OCI-LY7 (cell line): ENCODE results near the gene OR5A1. TPM values are rescaled to one million over a fixed set of nuclear protein-coding genes. Genes with fewer than 3 reads are reported as not detected.

Experiments
- BruUV-seq: library from RNA; stranded (reverse); fragments of 400-500 nt; replicated peaks from 2 replicates; lab custom pipeline; 2021; lab: Mats Ljungman, UMichigan
- CTCF ChIA-PET: fragments of 300-600 bp; sonication (Branson Sonifier 250); formaldehyde crosslinking; loops from one replicate; lab custom pipeline; 2022; ENCODE audit warnings: antibody characterized with exemption; ENCODE audit not compliant: unreplicated experiment; lab: Charles Lee
- POLR2A ChIA-PET: fragments of 300-600 bp; sonication (Branson Sonifier 250); formaldehyde crosslinking; loops from one replicate; lab custom pipeline; 2022; ENCODE audit warnings: antibody characterized with exemption; lab: Charles Lee
- DNase-seq: peaks from one replicate; pipeline ENCODE4 v3.0.0-alpha.2; 2015; ENCODE audit warnings: low spot score
- H2AFZ ChIP-seq: fragments of 200-600 bp; sonication (generic), shearing (Covaris generic); 2 replicates; pipeline ENCODE4 v1.6.1; 2014; ENCODE audit warnings: mild to moderate bottlenecking, antibody characterized with exemption, low read length, moderate library complexity
- H3K27ac ChIP-seq: fragments of 200-600 bp; sonication (generic); 2 replicates; pipeline ENCODE4 v1.5.1; 2014; ENCODE audit warnings: mixed run types, low read depth, mild to moderate bottlenecking, moderate library complexity, low read length, inconsistent platforms; ENCODE audit not compliant: poor library complexity, severe bottlenecking
- H3K36me3 ChIP-seq: fragments of 200-600 bp; sonication (generic); 2 replicates; pipeline ENCODE4 v1.6.1; 2014; ENCODE audit warnings: mild to moderate bottlenecking, antibody characterized with exemption, low read length, moderate library complexity, mixed read lengths; ENCODE audit not compliant: insufficient read depth
- H3K4me1 ChIP-seq: fragments of 200-600 bp; sonication (generic); 2 replicates; pipeline ENCODE4 v1.5.1; 2014; ENCODE audit warnings: mild to moderate bottlenecking, low read length; ENCODE audit not compliant: insufficient read depth, poor library complexity, severe bottlenecking
- H3K4me2 ChIP-seq: fragments of 200-600 bp; sonication (generic); 2 replicates; pipeline ENCODE4 v1.6.1; 2014; ENCODE audit warnings: mild to moderate bottlenecking, low read length
- H3K4me3 ChIP-seq: fragments of 200-600 bp; sonication (generic); 2 replicates; pipeline ENCODE4 v1.5.1; 2014; ENCODE audit warnings: mild to moderate bottlenecking, low read depth, low read length; ENCODE audit not compliant: poor library complexity, severe bottlenecking
- H3K79me2 ChIP-seq: fragments of 200-600 bp; sonication (generic); 2 replicates; pipeline ENCODE4 v1.6.1; 2016; ENCODE audit warnings: low read depth, mild to moderate bottlenecking, low read length, moderate library complexity, mixed read lengths; ENCODE audit not compliant: insufficient read depth
- H3K9me2 ChIP-seq: fragments of 200-600 bp; sonication (generic); 2 replicates; pipeline ENCODE4 v1.6.1; 2016; ENCODE audit warnings: mild to moderate bottlenecking, low read length, mixed read lengths; ENCODE audit not compliant: insufficient read depth
- H3K9me3 ChIP-seq: fragments of 200-600 bp; sonication (generic); 2 replicates; pipeline ENCODE4 v1.6.1; 2014; ENCODE audit warnings: mild to moderate bottlenecking, mixed run types, low read length, mixed read lengths
- H4K20me1 ChIP-seq: fragments of 200-600 bp; sonication (generic); 2 replicates; pipeline ENCODE4 v1.6.1; 2014; ENCODE audit warnings: mild to moderate bottlenecking, antibody characterized with exemption, low read length, moderate library complexity, mixed read lengths; ENCODE audit not compliant: insufficient read depth
- CTCF ChIP-seq: fragments of 200-600 bp; sonication (generic); conservative IDR thresholded peaks from 2 replicates; pipeline ENCODE4 v1.5.1; 2014; ENCODE audit warnings: mild to moderate bottlenecking, antibody characterized with exemption, low read length, moderate library complexity, mixed read lengths
- EZH2phosphoT487 ChIP-seq: fragments of 200-600 bp; sonication (generic); IDR thresholded peaks from 2 replicates; pipeline ENCODE4 v1.6.1; 2018; ENCODE audit warnings: low read depth, borderline replicate concordance, mild to moderate bottlenecking, mixed run types, antibody characterized with exemption, low read length, moderate library complexity, mixed read lengths
- intact Hi-C: fragments of 100-400 bp; cut with micrococcal nuclease; formaldehyde crosslinking; loops from one replicate; pipeline ENCODE4 v1.10.0; 2022; ENCODE audit not compliant: unreplicated experiment
- total RNA-seq, 2 experiments: library from RNA; depleted of rRNA in 1 of 2; stranded (reverse); fragments of >200 nt in 1 of 2; shearing (Covaris generic) in 1 of 2; gene quantifications; 2 replicates each; pipeline ENCODE4 v1.2.3, GENCODE V29; 2014 to 2022

Gene OR5A1
- total RNA-seq, 2 experiments from 2014 or later: not detected

- TF ChIP-seq EZH2phosphoT487 (no peak), CTCF (no peak)
- Histone ChIP-seq H3K4me1 (no peaks in the 10 kb centered on the region), H3K79me2 (no peaks in the 10 kb centered on the region), H3K36me3 (no peaks in the 10 kb centered on the region), H3K4me2 (no peak overlapping the region), H3K27ac (no peak overlapping the region), H3K9me2 (no peaks in the 10 kb centered on the region), H3K4me3 (no peak overlapping the region), H3K9me3 (no peaks in the 10 kb centered on the region), H4K20me1 (no peaks in the 10 kb centered on the region), H2AFZ (no peak overlapping the region)
- intact Hi-C loops: no loop called here
- ChIA-PET POLR2A (no interaction called here), CTCF (no interaction called here)
- DNase-seq: no peak
- no TSS peak for BruUV-seq
Observed at GRCh38 chr11:59448484-59448883, 12.2 kb downstream of the OR5A1 start.

DNA sequence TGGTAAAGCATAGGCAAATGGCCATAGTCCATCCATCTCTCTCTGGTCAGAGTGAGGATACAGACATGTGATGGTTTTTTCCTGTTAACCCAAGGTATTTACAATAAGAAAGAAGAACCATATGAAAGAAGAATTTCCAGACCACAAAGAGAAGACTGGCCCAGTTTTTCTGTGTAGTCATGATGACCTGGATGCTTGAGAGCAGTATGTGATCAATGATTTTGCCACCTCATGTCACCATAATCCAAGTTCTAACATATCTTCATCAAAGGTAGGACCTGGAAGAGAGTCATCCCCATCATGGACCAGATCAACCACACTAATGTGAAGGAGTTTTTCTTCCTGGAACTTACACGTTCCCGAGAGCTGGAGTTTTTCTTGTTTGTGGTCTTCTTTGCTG, 20.4 kb downstream of the OR5A1 start, which contains the start of gene OR4D6:
TSS of gene OR4D6 (plus strand) at position 301 of the 400 bp plus-strand sequence. CDS start at position 301, 0 bp downstream.
- H3K27ac ChIP-seq: no peak within 1 kb of the TSS
- POLR2A ChIA-PET: no interaction called here
- no peak for DNase-seq
- no TSS peak for BruUV-seq
- H3K79me2 ChIP-seq: no peaks in the 10 kb centered on the region
- H3K4me3 ChIP-seq: no peak within 1 kb of the TSS
- H2AFZ ChIP-seq: no peak within 1 kb of the TSS
- CTCF ChIA-PET: no interaction called here
- TF ChIP-seq EZH2phosphoT487 (no peak), CTCF (no peak)
- H3K4me2 ChIP-seq: no peak within 1 kb of the TSS
- no peaks in the 10 kb centered on the region for H3K9me2 ChIP-seq
- H3K9me3 ChIP-seq: no peaks in the 10 kb centered on the region
- no peaks in the 10 kb centered on the region for H3K4me1 ChIP-seq
- no peaks in the 10 kb centered on the region for H3K36me3 ChIP-seq
- intact Hi-C loops: loop anchor here (1.0 kb wide), 1 partner anchor 9 kb away; no protein-coding TSS in a partner anchor
- no peaks in the 10 kb centered on the region for H4K20me1 ChIP-seq

DNA sequence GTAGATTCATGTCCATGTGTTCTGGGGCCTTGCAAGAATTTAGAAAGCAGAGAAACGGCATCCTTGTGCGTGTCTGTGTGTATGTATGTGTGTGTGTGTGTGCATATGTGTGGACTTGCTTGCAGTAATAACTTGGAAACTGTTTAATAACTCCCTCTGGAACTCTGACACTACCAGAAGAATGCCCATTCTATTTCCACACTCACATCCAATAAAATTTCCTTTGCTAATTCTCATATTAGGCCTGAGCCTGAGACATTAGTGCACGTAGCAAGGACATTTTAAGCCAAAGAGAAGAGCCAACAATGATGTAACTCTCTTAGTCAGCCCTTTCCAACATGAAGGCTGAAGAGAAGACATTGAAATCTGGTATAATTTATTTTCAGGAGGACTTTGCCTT, 23.6 kb downstream of the OR5A1 start:
- H3K36me3 ChIP-seq: no peaks in the 10 kb centered on the region
- no peak overlapping the region for H3K27ac ChIP-seq
- no peaks in the 10 kb centered on the region for H4K20me1 ChIP-seq
- ChIA-PET CTCF (no interaction called here), POLR2A (no interaction called here)
- intact Hi-C loops: no loop called here
- BruUV-seq: no TSS peak
- no peaks in the 10 kb centered on the region for H3K9me3 ChIP-seq
- no peak overlapping the region for H3K4me3 ChIP-seq
- DNase-seq: no peak
- H3K79me2 ChIP-seq: no peaks in the 10 kb centered on the region
- no peak overlapping the region for H3K4me2 ChIP-seq
- H3K9me2 ChIP-seq: no peaks in the 10 kb centered on the region
- no peaks in the 10 kb centered on the region for H3K4me1 ChIP-seq
- H2AFZ ChIP-seq: no peak overlapping the region
- TF ChIP-seq EZH2phosphoT487: no peak
- TF ChIP-seq CTCF: no peak
